Choroid plexus epithelial cell (primary cell): Measurements from ENCODE around the gene SLC25A44.

ENCODE experiments used
- DNase-seq: peaks from one replicate; pipeline ENCODE4 v3.0.0-alpha.2; 2010; ENCODE audit warnings: low read depth
- H3K4me3 ChIP-seq: 2 replicates; pipeline ENCODE4 v1.5.1; 2011; ENCODE audit warnings: low read depth, mild to moderate bottlenecking, control low read depth, low read length, moderate library complexity
- TF ChIP-seq, protein P1 (sequence below): conservative IDR thresholded peaks from 2 replicates; pipeline ENCODE4 v1.5.1; 2011; ENCODE audit warnings: low read depth, mild to moderate bottlenecking, control low read depth, inconsistent platforms, low read length, moderate library complexity

The SLC25A44 gene

DNA sequence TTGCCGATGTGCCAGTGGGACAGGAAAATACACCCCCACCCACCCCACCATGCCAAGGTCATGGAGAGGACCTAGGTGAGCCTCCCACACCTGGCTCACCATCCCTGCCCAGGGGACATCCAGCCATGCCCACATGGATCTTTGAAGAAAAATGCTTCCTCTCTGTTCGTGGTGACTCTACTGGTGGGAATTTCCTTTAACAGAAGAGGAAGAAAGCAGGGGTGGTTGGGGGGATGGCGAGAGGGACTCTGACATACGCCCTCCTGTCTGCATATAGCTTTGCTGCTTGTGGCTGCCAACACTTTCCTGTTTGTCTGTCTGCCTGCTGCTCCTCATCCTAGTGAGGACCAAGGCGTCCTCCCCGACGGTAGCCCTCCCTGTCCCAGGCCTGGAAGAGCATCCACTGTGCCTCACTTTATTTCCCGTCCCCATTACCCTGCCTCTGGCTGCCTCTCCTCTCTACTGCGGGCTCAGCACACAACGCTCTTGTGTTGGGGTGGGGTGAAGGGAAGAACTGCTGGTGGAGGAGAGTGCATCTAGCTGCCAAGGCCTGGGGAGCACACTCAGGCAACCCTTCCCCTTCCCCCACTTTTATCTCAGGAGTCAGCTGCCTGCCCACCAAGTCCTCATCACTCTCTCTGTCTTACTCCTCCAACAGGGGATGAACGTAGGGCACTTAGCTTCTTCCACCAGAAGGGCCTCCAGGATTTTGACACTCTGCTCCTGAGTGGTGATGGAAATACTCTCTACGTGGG is 38.0 kb upstream of the SLC25A44 start:
- no peak overlapping the region for H3K4me3 ChIP-seq
- no peak for DNase-seq
- TF ChIP-seq, protein P1, sequence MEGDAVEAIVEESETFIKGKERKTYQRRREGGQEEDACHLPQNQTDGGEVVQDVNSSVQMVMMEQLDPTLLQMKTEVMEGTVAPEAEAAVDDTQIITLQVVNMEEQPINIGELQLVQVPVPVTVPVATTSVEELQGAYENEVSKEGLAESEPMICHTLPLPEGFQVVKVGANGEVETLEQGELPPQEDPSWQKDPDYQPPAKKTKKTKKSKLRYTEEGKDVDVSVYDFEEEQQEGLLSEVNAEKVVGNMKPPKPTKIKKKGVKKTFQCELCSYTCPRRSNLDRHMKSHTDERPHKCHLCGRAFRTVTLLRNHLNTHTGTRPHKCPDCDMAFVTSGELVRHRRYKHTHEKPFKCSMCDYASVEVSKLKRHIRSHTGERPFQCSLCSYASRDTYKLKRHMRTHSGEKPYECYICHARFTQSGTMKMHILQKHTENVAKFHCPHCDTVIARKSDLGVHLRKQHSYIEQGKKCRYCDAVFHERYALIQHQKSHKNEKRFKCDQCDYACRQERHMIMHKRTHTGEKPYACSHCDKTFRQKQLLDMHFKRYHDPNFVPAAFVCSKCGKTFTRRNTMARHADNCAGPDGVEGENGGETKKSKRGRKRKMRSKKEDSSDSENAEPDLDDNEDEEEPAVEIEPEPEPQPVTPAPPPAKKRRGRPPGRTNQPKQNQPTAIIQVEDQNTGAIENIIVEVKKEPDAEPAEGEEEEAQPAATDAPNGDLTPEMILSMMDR, result no peak

DNA sequence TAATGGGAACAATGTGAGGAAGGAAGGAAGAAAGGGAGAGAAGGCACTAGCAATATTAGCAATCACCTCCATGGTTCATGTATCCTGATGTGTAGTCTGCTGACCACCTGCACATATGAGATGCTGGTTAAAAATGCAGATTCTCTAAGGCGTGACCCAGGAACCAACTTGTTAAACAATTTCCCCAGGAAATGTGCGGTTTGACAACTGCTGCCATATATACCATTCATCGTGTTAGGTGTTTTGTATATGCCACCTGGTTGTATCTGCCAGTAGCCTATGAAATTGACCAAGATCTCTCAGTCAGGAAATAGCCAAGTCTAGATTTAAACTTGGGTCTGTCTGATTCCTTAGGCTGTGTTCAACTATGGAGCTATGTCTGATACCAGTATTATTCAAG is 36.4 kb upstream of the SLC25A44 start:
- H3K4me3 ChIP-seq, result no peak overlapping the region
- DNase-seq, result no peak
- TF ChIP-seq, protein P1, result no peak

- no peak for DNase-seq
- TF ChIP-seq, protein P1, result no peak
- H3K4me3 ChIP-seq, result no peak overlapping the region
These were observed 35.9 kb upstream of the SLC25A44 start for GRCh38 chr1:156157966-156158365.

DNA sequence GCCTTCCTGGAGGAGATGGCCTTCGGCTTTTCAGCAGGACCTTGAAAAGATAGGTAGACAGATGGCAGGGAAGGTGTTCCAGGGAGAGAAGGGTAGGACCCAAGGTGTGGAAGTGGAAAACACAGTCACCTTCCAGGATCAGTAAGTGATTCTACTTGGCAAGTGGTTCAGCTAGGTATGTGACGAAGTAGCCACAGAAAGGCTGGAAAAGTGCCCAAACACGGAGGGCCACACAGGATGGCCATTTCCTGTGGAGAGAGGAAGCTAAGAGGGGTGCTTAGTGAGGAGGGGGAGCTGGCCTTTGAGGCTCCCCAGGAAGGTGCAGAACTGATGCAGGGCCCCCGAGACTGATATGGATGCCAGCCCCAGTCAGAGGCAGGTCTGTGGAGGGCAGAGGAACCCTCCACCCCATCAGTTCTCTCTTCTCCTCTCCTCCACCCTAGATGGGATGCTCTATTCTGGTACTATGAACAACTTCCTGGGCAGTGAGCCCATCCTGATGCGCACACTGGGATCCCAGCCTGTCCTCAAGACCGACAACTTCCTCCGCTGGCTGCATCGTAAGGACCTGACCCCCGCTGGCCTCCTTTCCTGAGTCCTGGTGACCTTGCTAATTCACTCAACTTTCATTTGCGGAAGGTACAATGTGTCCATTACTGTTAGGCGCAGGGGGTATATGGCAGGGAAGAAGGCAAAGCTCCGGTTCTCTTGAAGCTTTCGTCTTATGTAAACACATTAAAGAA is 33.7 kb upstream of the SLC25A44 start:
- DNase-seq, result no peak
- TF ChIP-seq, protein P1, result no peak
- H3K4me3 ChIP-seq, result no peak overlapping the region

DNA sequence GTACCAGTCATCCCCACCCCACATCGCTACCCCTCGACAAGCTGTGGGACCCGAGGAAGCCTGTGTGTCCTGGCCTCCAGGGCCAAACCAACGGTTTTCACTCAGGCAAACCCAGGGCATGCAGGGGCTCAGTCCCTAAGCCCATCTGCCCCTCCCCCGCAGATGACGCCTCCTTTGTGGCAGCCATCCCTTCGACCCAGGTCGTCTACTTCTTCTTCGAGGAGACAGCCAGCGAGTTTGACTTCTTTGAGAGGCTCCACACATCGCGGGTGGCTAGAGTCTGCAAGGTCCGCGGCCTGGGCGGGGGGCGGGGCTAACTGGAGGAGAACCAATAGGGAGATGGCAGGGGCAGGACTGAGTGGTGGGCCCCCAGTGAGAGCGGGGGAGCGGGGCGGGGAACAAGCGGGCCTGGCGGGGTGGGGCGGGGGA is 33.1 kb upstream of the SLC25A44 start:
- peak; percentile 80 for DNase-seq
- TF ChIP-seq, protein P1, result no peak
- H3K4me3 ChIP-seq, result peak overlapping the region; percentile 53

- DNase-seq, result no peak
- TF ChIP-seq, protein P1, result no peak
- H3K4me3 ChIP-seq, result no peak overlapping the region
These were observed 31.4 kb upstream of the SLC25A44 start for GRCh38 chr1:156162430-156163037.
